ENCODE measurements around the gene MYCBP2. TPM values are rescaled to one million over a fixed set of nuclear protein-coding genes. Genes with fewer than 3 reads are reported as not detected.

Gene MYCBP2
- total RNA-seq, 2 donors from 2014 or later, result 86.6 to 88.0 TPM

Other genes starting within 250 kb of the MYCBP2 start
- not detected for gene SCEL, start 208.6 kb upstream of the MYCBP2 start, total RNA-seq